Effector CD4-positive, alpha-beta T cell (primary cell): ENCODE measurements around the gene OR6N2.

Experiments used
- DNase-seq: peaks from one replicate; pipeline ENCODE4 v3.0.0-alpha.2; 2020

OR6N2 gene

GRCh38 chr1:158752155-158752712 lies 28.8 kb downstream of the OR6N2 start:
- no peak for DNase-seq

- no peak for DNase-seq
These were observed 45.2 kb downstream of the OR6N2 start for GRCh38 chr1:158735848-158736247.

- DNase-seq = no peak
These were observed 48.5 kb downstream of the OR6N2 start for GRCh38 chr1:158732524-158732923.

GRCh38 chr1:158731707-158732106 lies 49.3 kb downstream of the OR6N2 start:
- no peak for DNase-seq

GRCh38 chr1:158730453-158730852 lies 50.6 kb downstream of the OR6N2 start:
- no peak for DNase-seq

- no peak for DNase-seq
These were observed 52.3 kb downstream of the OR6N2 start for GRCh38 chr1:158728510-158729225.

- no peak for DNase-seq
These were observed 56.6 kb downstream of the OR6N2 start for GRCh38 chr1:158724442-158724841.
